Measurements from ENCODE around the gene FAM193A.
"Not testable (repeated sequence)": the region's sequence is repeated elsewhere in the genome, so short reads cannot be mapped to it uniquely, and the experiment has no call there.

FAM193A gene

GRCh38 chr4:2503809-2504208, 32.6 kb upstream of the FAM193A start:
- ChIA-PET CTCF (no interaction called here), POLR2A (ENCODE audit: low non-redundant PET) (no interaction called here)
- TF ChIP-seq CTCF (conservative IDR thresholded peaks at IDR 0.05; ENCODE audit: low read depth), result no peak

GRCh38 chr4:2507259-2507658, 29.2 kb upstream of the FAM193A start:
- CTCF ChIA-PET, result interaction anchor here (0.6 kb wide), 1 partner anchor 71 kb away, joined by 4 read pairs; no protein-coding TSS in a partner anchor
- TF ChIP-seq CTCF (conservative IDR thresholded peaks at IDR 0.05; ENCODE audit: low read depth), result no peak
- POLR2A ChIA-PET (ENCODE audit: low non-redundant PET), result no interaction called here
- no peak overlapping the region for H3K27ac ChIP-seq
- DNase-seq (ENCODE audit: low spot score), result no peak

More at GRCh38 chr4:2503809-2504208, 32.6 kb upstream of the FAM193A start:
- DNase-seq (ENCODE audit: low spot score), result no peak
- no peak overlapping the region for H3K27ac ChIP-seq

- POLR2A ChIA-PET (ENCODE audit: low non-redundant PET), result no interaction called here
- no peak overlapping the region for H3K27ac ChIP-seq
- DNase-seq (ENCODE audit: low spot score), result no peak
- no peak for TF ChIP-seq CTCF (conservative IDR thresholded peaks at IDR 0.05; ENCODE audit: low read depth)
- CTCF ChIA-PET, result interaction anchor here (0.6 kb wide), 1 partner anchor 70 kb away, joined by 4 read pairs; no protein-coding TSS in a partner anchor
Measured at GRCh38 chr4:2507855-2508254, 28.6 kb upstream of the FAM193A start.

- DNase-seq (ENCODE audit: low spot score), result no peak
- ChIA-PET CTCF (no interaction called here), POLR2A (ENCODE audit: low non-redundant PET) (no interaction called here)
- no peak for TF ChIP-seq CTCF (conservative IDR thresholded peaks at IDR 0.05; ENCODE audit: low read depth)
- H3K27ac ChIP-seq, result no peak overlapping the region
Measured at GRCh38 chr4:2510351-2511259, 25.8 kb upstream of the FAM193A start.

GRCh38 chr4:2511645-2512131, 24.8 kb upstream of the FAM193A start:
- ChIA-PET POLR2A (ENCODE audit: low non-redundant PET) (no interaction called here), CTCF (no interaction called here)
- DNase-seq (ENCODE audit: low spot score), result no peak
- no peak for TF ChIP-seq CTCF (conservative IDR thresholded peaks at IDR 0.05; ENCODE audit: low read depth)
- H3K27ac ChIP-seq, result peak overlapping the region; percentile 2; the same call in 1 of the 2 replicates

GRCh38 chr4:2512396-2513135, 23.9 kb upstream of the FAM193A start:
- TF ChIP-seq CTCF (conservative IDR thresholded peaks at IDR 0.05; ENCODE audit: low read depth), result no peak
- CTCF ChIA-PET, result no interaction called here
- no peak for DNase-seq (ENCODE audit: low spot score)
- H3K27ac ChIP-seq, result no peak overlapping the region
- POLR2A ChIA-PET (ENCODE audit: low non-redundant PET), result no interaction called here

- POLR2A ChIA-PET (ENCODE audit: low non-redundant PET); CTCF ChIA-PET; H3K27ac ChIP-seq; DNase-seq (ENCODE audit: low spot score): not testable (repeated sequence)
Measured at GRCh38 chr4:2514193-2514592, 22.3 kb upstream of the FAM193A start.

GRCh38 chr4:2514944-2515343, 21.5 kb upstream of the FAM193A start:
- POLR2A ChIA-PET (ENCODE audit: low non-redundant PET); H3K27ac ChIP-seq; CTCF ChIA-PET; DNase-seq (ENCODE audit: low spot score): not testable (repeated sequence)
